ENCODE data around the gene QARS1. TPM values are rescaled to one million over a fixed set of nuclear protein-coding genes. Genes with fewer than 3 reads are reported as not detected.

The QARS1 gene
- 167 and 271 TPM in 2 replicates for total RNA-seq

GRCh38 chr3:49104427-49105291 is at the start of gene QARS1:
Gene QARS1 (minus strand): TSS chr3:49104757. CDS start chr3:49104733, 24 bp downstream.

GRCh38 chr3:49132437-49133225 is 28.1 kb upstream of the QARS1 start, which contains the start of gene LAMB2:
Gene LAMB2 (minus strand): TSS chr3:49133050. CDS start chr3:49132867, 183 bp downstream.

GRCh38 chr3:49120438-49121131 is 16.0 kb upstream of the QARS1 start, which contains the start of gene USP19:
Gene USP19 (minus strand): TSS chr3:49120823. CDS start chr3:49119145, 1,678 bp downstream.

GRCh38 chr3:49093853-49094767 is 10.4 kb downstream of the QARS1 start, which contains the start of gene QRICH1:
Gene QRICH1 (minus strand): TSS chr3:49094071. CDS start chr3:49077017, 17,054 bp downstream.

Other genes with a start within 250 kb of the QARS1 start
- gene SLC25A20, start 205.9 kb downstream of the QARS1 start, total RNA-seq = 26.3 and 34.7 TPM in 2 replicates
- 67.2 and 68.5 TPM in 2 replicates for gene ARIH2, start 185.9 kb downstream of the QARS1 start, total RNA-seq
- 25.0 and 28.9 TPM in 2 replicates for gene P4HTM, start 114.5 kb downstream of the QARS1 start, total RNA-seq
- gene WDR6, start 97.4 kb downstream of the QARS1 start, total RNA-seq = 47.4 and 58.8 TPM in 2 replicates
- 25.1 and 45.5 TPM in 2 replicates for gene DALRD3, start 86.2 kb downstream of the QARS1 start, total RNA-seq
- 39.1 and 69.5 TPM in 2 replicates for gene NDUFAF3, start 82.6 kb downstream of the QARS1 start, total RNA-seq
- 182 and 304 TPM in 2 replicates for gene IMPDH2, start 75.4 kb downstream of the QARS1 start, total RNA-seq
- 75.2 and 152 TPM in 2 replicates for gene QRICH1, start 10.7 kb downstream of the QARS1 start, total RNA-seq
- 31.2 and 41.8 TPM in 2 replicates for gene USP19, start 16.1 kb upstream of the QARS1 start, total RNA-seq
- 186 and 247 TPM in 2 replicates for gene LAMB2, start 28.3 kb upstream of the QARS1 start, total RNA-seq
- 20.5 and 23.1 TPM in 2 replicates for gene CCDC71, start 61.6 kb upstream of the QARS1 start, total RNA-seq
- 24.4 and 51.7 TPM in 2 replicates for gene KLHDC8B, start 66.8 kb upstream of the QARS1 start, total RNA-seq
- gene C3orf62, start 172.5 kb upstream of the QARS1 start, total RNA-seq = 0.65 and 1.4 TPM in 2 replicates
- gene USP4, start 235.3 kb upstream of the QARS1 start, total RNA-seq = 15.9 and 22.3 TPM in 2 replicates

Measured in epithelial cell of umbilical artery (primary cell).